Adrenal gland (tissue), 12 donors: Measurements from ENCODE around the gene RUFY1. TPM values are rescaled to one million over a fixed set of nuclear protein-coding genes. Genes with fewer than 3 reads are reported as not detected.

Experiments
- DNase-seq, 7 donors: peaks; one replicate each; pipeline ENCODE4 v3.0.0-alpha.2; 2019 to 2020
- H3K27ac ChIP-seq, 5 donors: fragments of 200-600 bp; sonication (generic) in 4 of 5; 1 replicate in 3 of 5; 2 replicates in 2 of 5; pipeline versions ENCODE4 v1.5.1 to v1.8.0; 2016 to 2020; ENCODE audit warnings: mild to moderate bottlenecking in 1 of 5
- H3K27me3 ChIP-seq: fragments of 200-600 bp; 2 replicates; pipeline ENCODE4 v1.8.0; 2021
- H3K36me3 ChIP-seq, 2 donors: fragments of 200-600 bp; replicated peaks in 1 of 2; 1 replicate in 1 of 2; 2 replicates in 1 of 2; pipeline versions ENCODE4 v1.5.1 to v1.8.0; 2018 to 2022
- H3K4me1 ChIP-seq, 2 donors: fragments of 200-600 bp; replicated peaks in 1 of 2; 1 replicate in 1 of 2; 2 replicates in 1 of 2; pipeline versions ENCODE4 v1.5.1 to v1.8.0; 2018 to 2021
- H3K4me3 ChIP-seq, 4 donors: fragments of 200-600 bp; sonication (generic) in 3 of 4; one replicate each; pipeline ENCODE4 v1.5.1; 2016 to 2018
- H3K9me3 ChIP-seq, 3 donors: fragments of 200-600 bp; sonication (generic) in 1 of 3; replicated peaks in 1 of 3; 1 replicate in 2 of 3; 2 replicates in 1 of 3; pipeline versions ENCODE4 v1.5.1 to v1.8.0; 2016 to 2021
- CTCF ChIP-seq, 6 experiments: fragments of 450-650 bp in 4 of 6; fragments of 200-600 bp in 2 of 6; sonication (generic) in 1 of 6; IDR thresholded peaks; 1 replicate in 5 of 6; 2 replicates in 1 of 6; pipeline versions ENCODE4 v1.5.1 to v1.8.0; 2016 to 2021; ENCODE audit warnings: antibody characterized with exemption in 6 of 6, mild to moderate bottlenecking in 2 of 6, moderate library complexity in 1 of 6
- POLR2A ChIP-seq, 2 donors: fragments of 450-650 bp; IDR thresholded peaks; one replicate each; pipeline ENCODE4 v1.6.1; 2017; ENCODE audit warnings: antibody characterized with exemption in 2 of 2, mild to moderate bottlenecking in 2 of 2, moderate library complexity in 1 of 2
- WGBS, 4 donors: extraction: QIAGEN DNeasy Blood & Tissue Kit in 2 of 4; methylation state at CpG; one replicate each; pipeline versions ENCODE4 v1.1.5 to v1.1.7; 2013 to 2017; 5-methylcytosine and 5-hydroxymethylcytosine counted together
- intact Hi-C, 2 donors: fragments of 100-400 bp; cut with DNase I; formaldehyde crosslinking; loops; one replicate each; pipeline versions ENCODE4 v1.14.1 to v1.15.0; 2022 to 2023
- polyA plus RNA-seq, 3 donors: library from polyadenylated mRNA; stranded (reverse); fragments of 200-250 nt in 2 of 3; fragments of 350-450 nt in 1 of 3; fragmentation: Illumina TruSeq in 1 of 3; extraction: RNeasy Lipid Tissue Mini Kit (QIAGEN cat#74804) in 1 of 3; gene quantifications; one replicate each; pipeline ENCODE4 v1.2.3, GENCODE V29; 2013 to 2014
- total RNA-seq, 9 donors: library from RNA; depleted of rRNA in 4 of 9; stranded (reverse); fragments of >200 nt in 4 of 9; fragments of 120-200 nt in 1 of 9; fragmentation: NEBNext Ultra II Directional in 1 of 9; extraction: Animal tissue kit (Norgen Biotek cat#: 25700) in 1 of 9; gene quantifications; one replicate each; pipeline versions ENCODE4 v1.1.0 to v1.2.4, GENCODE V29; 2013 to 2023
- donor health status: healthy with polysubstance abuse.
- donor health status: Bipolar disorder and iron deficiency.
- donor health status: DM: yes; HTN: yes; CAD: no.
- donor health status: DM: no; HTN: no; CAD: no.
- donor health status: DM: no; HTN: no; CAD: no.
- donor health status: DM: yes; HTN: yes; CAD: no.

RUFY1 gene
- total and polyA plus RNA-seq, 12 donors = 43.7 to 83.9 (median 56.7) TPM

GRCh38 chr5:179559284-179560252 is 9.2 kb downstream of the RUFY1 start:
- Histone ChIP-seq H3K4me1 (peaks cover 6 to 12% of the 10 kb centered on the region in 2 donors), H3K27ac (peak overlapping the region in 4 of 5 donors; percentile 51 to 88 (median 78)), H3K27me3 (no peaks in the 10 kb centered on the region), H3K9me3 (no peaks in the 10 kb centered on the region), H3K4me3 (peak overlapping the region in 3 of 4 donors; percentile 34 to 84 (median 38)), H3K36me3 (peaks cover 0 to 38% of the 10 kb centered on the region in 2 donors)
- 4 to 12% (median 7%) methylated on average over 21 to 52 of the region's 52 CpGs for WGBS, 4 donors
- intact Hi-C loops = no loop called here
- peak; percentile 98 to 99 (median 99) for DNase-seq
- TF ChIP-seq POLR2A (IDR thresholded peaks at IDR 0.05) (peak; percentile 70 to 87), CTCF (IDR thresholded peaks at IDR 0.05) (peak in 1 of 6 experiments; percentile 6)

GRCh38 chr5:179564526-179564925 is 14.2 kb downstream of the RUFY1 start:
- no peaks in the 10 kb centered on the region for H3K27me3 ChIP-seq
- peaks cover 0 to 71% of the 10 kb centered on the region in 2 donors for H3K36me3 ChIP-seq
- no peak for DNase-seq
- intact Hi-C loops = no loop called here
- peaks cover 5 to 6% of the 10 kb centered on the region in 2 donors for H3K4me1 ChIP-seq
- no peak overlapping the region for H3K4me3 ChIP-seq
- TF ChIP-seq CTCF (IDR thresholded peaks at IDR 0.05) = no peak
- TF ChIP-seq POLR2A (IDR thresholded peaks at IDR 0.05) = no peak
- WGBS, 4 donors = 45 to 80% (median 73%) methylated on average over 2 of the region's 2 CpGs
- H3K27ac ChIP-seq = no peak overlapping the region
- no peaks in the 10 kb centered on the region for H3K9me3 ChIP-seq

GRCh38 chr5:179568721-179569120 is 18.4 kb downstream of the RUFY1 start:
- Histone ChIP-seq H3K4me3 (no peak overlapping the region), H3K4me1 (no peaks in the 10 kb centered on the region), H3K9me3 (no peaks in the 10 kb centered on the region), H3K27ac (peak overlapping the region in 1 of 5 donors; percentile 26), H3K27me3 (no peaks in the 10 kb centered on the region), H3K36me3 (peaks cover 0 to 73% of the 10 kb centered on the region in 2 donors)
- TF ChIP-seq POLR2A (IDR thresholded peaks at IDR 0.05) (no peak), CTCF (IDR thresholded peaks at IDR 0.05) (no peak)
- WGBS, 4 donors = 53 to 64% (median 59%) methylated on average over 7 of the region's 7 CpGs
- DNase-seq = no peak
- intact Hi-C loops = no loop called here

- intact Hi-C loops = no loop called here
- no peak for DNase-seq
Measured at GRCh38 chr5:179572386-179572785, 22.0 kb downstream of the RUFY1 start.

More at GRCh38 chr5:179572386-179572785, 22.0 kb downstream of the RUFY1 start:
- WGBS, 4 donors = 93 to 100% (median 96%) methylated on average over 3 to 8 of the region's 8 CpGs
- Histone ChIP-seq H3K9me3 (no peaks in the 10 kb centered on the region), H3K4me1 (no peaks in the 10 kb centered on the region), H3K27me3 (no peaks in the 10 kb centered on the region), H3K27ac (no peak overlapping the region), H3K36me3 (peaks cover 0 to 67% of the 10 kb centered on the region in 2 donors), H3K4me3 (no peak overlapping the region)
- TF ChIP-seq CTCF (IDR thresholded peaks at IDR 0.05) = no peak
- TF ChIP-seq POLR2A (IDR thresholded peaks at IDR 0.05) = no peak
